GM19035 (cell line): ENCODE results near the gene RBM4B.

Experiments used
- ATAC-seq: cut with Tn5 transposase; IDR thresholded peaks from one replicate; pipeline ENCODE4 v1.9.1; 2021; ENCODE audit not compliant: unreplicated experiment

RBM4B gene

GRCh38 chr11:66707486-66707885 lies 29.8 kb upstream of the RBM4B start:
- no peak for ATAC-seq

- ATAC-seq: no peak
Observed at GRCh38 chr11:66706989-66707388, 29.3 kb upstream of the RBM4B start.

- ATAC-seq: no peak
Observed at GRCh38 chr11:66705587-66706335, 28.1 kb upstream of the RBM4B start.

- no peak for ATAC-seq
Observed at GRCh38 chr11:66704659-66705360, 27.1 kb upstream of the RBM4B start.

- ATAC-seq: no peak
Observed at GRCh38 chr11:66701432-66702240, 23.9 kb upstream of the RBM4B start.

- no peak for ATAC-seq
Observed at GRCh38 chr11:66700742-66701141, 23.1 kb upstream of the RBM4B start.

- ATAC-seq: no peak
Observed at GRCh38 chr11:66700337-66700736, 22.6 kb upstream of the RBM4B start.

- no peak for ATAC-seq
Observed at GRCh38 chr11:66698491-66698890, 20.8 kb upstream of the RBM4B start.

- no peak for ATAC-seq
Observed at GRCh38 chr11:66697988-66698387, 20.3 kb upstream of the RBM4B start.

GRCh38 chr11:66696146-66696545 lies 18.5 kb upstream of the RBM4B start:
- no peak for ATAC-seq

GRCh38 chr11:66694732-66695207 lies 17.1 kb upstream of the RBM4B start:
- no peak for ATAC-seq

GRCh38 chr11:66694056-66694410 lies 16.3 kb upstream of the RBM4B start:
- ATAC-seq: no peak

- no peak for ATAC-seq
Observed at GRCh38 chr11:66693356-66694055, 15.8 kb upstream of the RBM4B start.

GRCh38 chr11:66692871-66693331 lies 15.2 kb upstream of the RBM4B start:
- no peak for ATAC-seq

- no peak for ATAC-seq
Observed at GRCh38 chr11:66692446-66692845, 14.8 kb upstream of the RBM4B start.

- no peak for ATAC-seq
Observed at GRCh38 chr11:66691311-66691980, 13.8 kb upstream of the RBM4B start.

- no peak for ATAC-seq
Observed at GRCh38 chr11:66689661-66690590, 12.2 kb upstream of the RBM4B start.

- ATAC-seq: no peak
Observed at GRCh38 chr11:66688561-66689534, 11.2 kb upstream of the RBM4B start.
